GM10847 (cell line): Measurements from ENCODE around the gene RNF207.

Source experiments
- POLR2A ChIP-seq: IDR thresholded peaks from 2 replicates; pipeline ENCODE4 v1.6.1; 2011; ENCODE audit not compliant: insufficient read length; ENCODE audit errors: extremely low read depth

RNF207 gene

GRCh38 chr1:6167391-6168303 lies 38.3 kb upstream of the RNF207 start:
- no peak for TF ChIP-seq POLR2A

DNA sequence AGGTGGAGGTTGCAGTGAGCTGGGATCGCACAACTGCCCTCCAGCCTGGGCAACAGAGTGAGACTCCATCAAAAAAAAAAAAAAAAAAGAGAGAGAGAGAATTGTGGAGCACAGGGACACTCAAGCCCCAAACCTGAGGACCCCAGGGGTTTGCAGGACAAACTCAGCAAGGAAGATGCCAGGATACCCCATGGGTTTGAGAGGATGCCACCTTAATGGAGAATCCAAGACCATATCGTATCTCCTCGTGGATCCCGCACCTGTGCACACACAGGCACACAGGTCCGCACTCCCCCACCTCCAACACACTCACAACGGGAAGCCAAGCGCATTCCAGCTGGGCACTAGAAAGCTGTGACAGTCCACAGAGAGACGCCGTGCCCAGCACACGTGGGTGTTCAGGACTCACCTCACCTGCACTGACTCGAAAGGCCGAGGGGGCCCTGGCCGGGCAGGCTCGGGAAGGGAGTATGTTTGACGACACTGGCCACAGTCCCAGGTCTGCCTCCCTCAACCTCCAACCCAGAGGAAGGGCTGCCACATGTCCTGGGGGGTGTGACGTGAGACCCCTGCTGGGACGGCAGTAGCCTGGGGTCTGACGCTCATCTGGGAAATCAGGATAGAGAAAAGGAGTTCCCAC lies 36.9 kb upstream of the RNF207 start:
- no peak for TF ChIP-seq POLR2A

GRCh38 chr1:6170116-6170741 lies 35.7 kb upstream of the RNF207 start:
- TF ChIP-seq POLR2A = no peak

- no peak for TF ChIP-seq POLR2A
These were observed 35.1 kb upstream of the RNF207 start for GRCh38 chr1:6170742-6171201.

- no peak for TF ChIP-seq POLR2A
These were observed 34.3 kb upstream of the RNF207 start for GRCh38 chr1:6171548-6172124.

DNA sequence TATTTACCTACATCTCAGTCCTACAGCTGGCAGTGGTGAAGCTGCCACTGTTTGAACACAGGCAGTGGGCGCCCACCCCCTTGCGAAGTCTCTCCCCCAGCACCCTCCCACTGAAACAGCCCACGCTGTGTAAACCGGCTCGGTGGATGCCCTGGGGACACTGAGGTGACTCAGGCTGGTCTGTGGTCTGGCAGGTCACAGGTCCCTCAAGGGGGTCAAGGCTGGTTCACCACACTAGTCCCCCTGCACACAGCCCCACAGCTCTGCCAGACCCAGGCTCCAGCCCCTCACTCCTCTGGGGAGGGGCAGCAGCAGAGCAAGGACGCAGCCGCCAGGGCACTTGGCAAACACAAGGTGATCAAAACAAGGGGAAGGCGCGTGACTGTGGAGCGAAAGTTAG lies 33.4 kb upstream of the RNF207 start:
- TF ChIP-seq POLR2A = no peak

DNA sequence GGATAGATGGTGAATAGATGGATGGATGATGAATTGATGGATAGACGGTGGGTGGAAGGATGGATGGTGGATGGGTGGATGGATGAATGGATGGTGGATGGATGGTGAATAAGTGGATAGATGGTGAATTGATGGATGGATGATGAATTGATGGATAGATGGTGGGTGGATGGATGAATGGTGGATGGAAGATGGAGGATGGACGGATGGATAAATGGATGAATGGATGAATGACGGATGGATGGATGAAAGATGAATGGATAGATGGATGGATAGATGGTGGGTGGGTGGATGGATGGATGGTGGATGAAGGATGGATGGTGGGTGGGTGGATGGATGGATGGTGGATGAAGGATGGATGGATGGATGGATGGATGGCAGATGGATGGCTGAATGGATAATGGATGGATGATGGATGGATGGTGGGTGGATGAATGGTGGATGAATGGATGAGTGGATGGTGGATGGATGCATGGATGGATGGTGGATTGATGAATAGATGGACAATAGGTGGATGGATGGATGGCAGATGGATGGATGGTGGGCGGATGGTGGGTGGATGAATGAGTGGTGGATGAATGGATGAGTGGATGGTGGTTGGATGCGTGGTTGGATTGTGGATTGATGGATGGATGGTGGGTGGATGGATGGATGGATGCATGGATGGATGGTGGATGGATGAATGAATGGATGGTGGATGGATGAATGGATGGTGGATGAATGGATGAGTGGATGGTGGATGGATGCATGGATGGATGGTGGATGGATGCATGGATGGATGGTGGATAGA lies 31.1 kb upstream of the RNF207 start:
- no peak for TF ChIP-seq POLR2A

DNA sequence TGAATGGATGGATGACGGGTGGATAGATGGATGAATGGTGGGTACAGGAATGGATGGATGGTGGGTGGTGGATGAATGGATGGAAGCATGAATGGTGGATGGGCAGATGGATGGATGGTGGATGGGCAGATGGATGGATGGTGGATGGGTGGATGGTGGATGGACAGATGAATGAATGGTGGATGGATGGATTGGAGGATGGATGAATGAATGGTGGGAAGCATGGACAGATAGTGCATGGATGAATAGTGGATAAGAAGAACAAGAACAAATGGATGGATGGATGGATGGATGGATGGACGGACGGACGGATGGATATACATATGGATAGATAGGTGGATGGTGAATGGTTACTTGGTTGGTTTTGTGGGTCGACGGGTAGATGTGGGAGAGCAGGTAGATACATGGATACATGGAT lies 30.5 kb upstream of the RNF207 start:
- no peak for TF ChIP-seq POLR2A

DNA sequence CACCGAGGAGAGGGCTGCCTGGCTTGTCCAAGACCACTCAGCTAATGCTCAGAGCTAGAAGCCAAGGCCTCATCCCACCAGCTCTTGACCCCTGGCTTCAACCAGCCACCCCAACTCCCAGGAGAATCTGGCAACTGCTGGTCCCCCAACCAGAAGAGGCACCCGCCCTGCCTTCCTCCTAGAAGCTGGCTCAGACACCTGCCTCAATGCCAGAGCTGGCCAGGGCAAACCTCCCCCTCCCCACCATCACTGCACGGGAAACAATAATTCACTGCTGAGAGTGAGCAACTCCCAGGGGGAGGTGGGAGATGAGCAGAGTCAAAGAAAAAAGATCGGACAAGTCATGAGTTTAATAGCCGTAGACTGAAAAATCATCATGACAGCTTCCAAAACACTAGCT lies 29.1 kb upstream of the RNF207 start:
- TF ChIP-seq POLR2A = no peak

DNA sequence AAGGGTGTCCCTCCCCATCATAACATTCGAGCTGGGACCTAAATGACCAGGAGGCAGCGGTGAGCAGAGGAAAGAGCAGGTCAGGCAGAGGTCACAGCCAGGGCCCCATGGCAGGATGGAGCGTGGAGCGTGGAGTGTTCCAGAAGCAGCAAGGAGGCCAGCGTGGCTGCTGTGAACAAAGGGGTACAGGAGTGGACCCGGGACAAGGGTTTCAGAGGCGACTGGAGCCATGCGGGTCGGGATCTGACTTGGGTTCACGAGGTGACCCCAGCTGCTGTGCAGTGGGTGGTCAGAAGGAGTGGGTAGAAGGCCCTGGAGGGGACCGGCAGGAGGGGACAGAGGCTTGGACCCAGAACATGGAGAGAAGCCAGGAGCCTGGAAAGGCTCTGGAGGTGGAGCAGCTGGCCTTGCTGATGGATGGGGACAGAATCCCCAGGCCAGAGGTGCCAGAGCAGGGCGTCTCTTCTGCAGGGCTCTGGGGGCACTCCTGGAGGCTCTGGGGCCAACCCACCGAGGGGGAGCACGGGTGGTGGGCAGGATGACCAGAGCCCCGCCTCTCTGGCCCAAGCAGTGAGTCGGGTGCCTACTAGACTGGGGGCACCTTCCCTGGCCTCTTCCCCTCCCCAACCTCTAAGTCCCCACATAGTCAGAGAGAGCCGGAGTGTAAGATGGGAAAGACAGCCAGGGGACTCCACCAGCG lies 28.1 kb upstream of the RNF207 start:
- TF ChIP-seq POLR2A = no peak

GRCh38 chr1:6178751-6179563 lies 27.0 kb upstream of the RNF207 start:
- no peak for TF ChIP-seq POLR2A

DNA sequence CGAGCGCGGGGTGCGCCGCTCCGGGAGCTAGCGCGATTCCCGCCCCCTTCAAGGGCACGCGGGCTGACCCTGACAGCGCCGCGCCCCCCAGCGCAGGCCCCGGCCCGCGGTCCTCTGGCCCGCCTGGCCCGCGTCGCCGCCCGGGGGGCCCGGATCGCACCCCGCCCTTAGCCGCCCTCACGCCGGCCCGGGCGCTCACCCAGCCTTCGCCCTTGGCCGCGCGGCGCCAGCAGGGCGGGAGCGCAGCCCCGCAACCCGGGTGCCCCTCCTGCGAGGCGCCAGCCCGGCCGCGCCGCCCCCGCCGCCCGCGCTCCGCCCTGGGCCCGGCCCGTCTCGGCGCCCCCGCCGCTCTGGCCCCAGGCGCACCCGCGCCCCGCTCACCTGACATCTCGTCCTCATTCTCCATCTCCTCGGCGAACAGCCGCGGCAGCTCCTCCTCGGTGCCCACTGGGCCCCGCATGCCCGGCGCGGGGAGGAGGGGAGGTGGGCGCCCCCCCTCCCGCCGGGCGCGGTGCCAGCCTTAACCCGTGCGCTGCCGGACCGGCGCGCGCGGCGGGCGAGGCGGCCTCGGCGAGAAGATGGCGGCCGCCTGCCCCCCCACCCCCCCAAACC lies 26.2 kb upstream of the RNF207 start:
- TF ChIP-seq POLR2A = no peak

- no peak for TF ChIP-seq POLR2A
These were observed 25.6 kb upstream of the RNF207 start, which contains the start of gene CHD5 for GRCh38 chr1:6180268-6180706. TSS of gene CHD5 (minus strand) at chr1:6180321. CDS start at chr1:6180023, 298 bp downstream.
